HG03354 (cell line): ENCODE measurements around the gene TPD52L2.
"Not testable (repeated sequence)": the region's sequence is repeated elsewhere in the genome, so short reads cannot be mapped to it uniquely, and the experiment has no call there.

Source experiments
- ATAC-seq: cut with Tn5 transposase; IDR thresholded peaks from one replicate; pipeline ENCODE4 v1.9.1; 2021; ENCODE audit warnings: mild to moderate bottlenecking; ENCODE audit not compliant: unreplicated experiment, poor library complexity, severe bottlenecking

Gene TPD52L2

GRCh38 chr20:63834491-63834880, 30.6 kb upstream of the TPD52L2 start:
- no peak for ATAC-seq

- ATAC-seq, result no peak
Measured at GRCh38 chr20:63835021-63835858, 29.8 kb upstream of the TPD52L2 start.

GRCh38 chr20:63836458-63837344, 28.4 kb upstream of the TPD52L2 start:
- ATAC-seq, result no peak

GRCh38 chr20:63837479-63837878, 27.6 kb upstream of the TPD52L2 start:
- no peak for ATAC-seq

- ATAC-seq, result no peak
Measured at GRCh38 chr20:63839620-63840019, 25.4 kb upstream of the TPD52L2 start.

- ATAC-seq, result no peak
Measured at GRCh38 chr20:63840405-63840828, 24.7 kb upstream of the TPD52L2 start.

- ATAC-seq, result no peak
Measured at GRCh38 chr20:63842258-63842657, 22.8 kb upstream of the TPD52L2 start.

- ATAC-seq, result no peak
Measured at GRCh38 chr20:63843222-63843621, 21.8 kb upstream of the TPD52L2 start.

- no peak for ATAC-seq
Measured at GRCh38 chr20:63843778-63844177, 21.3 kb upstream of the TPD52L2 start.

GRCh38 chr20:63844511-63844991, 20.5 kb upstream of the TPD52L2 start:
- no peak for ATAC-seq

GRCh38 chr20:63846128-63846771, 18.8 kb upstream of the TPD52L2 start:
- no peak for ATAC-seq

GRCh38 chr20:63846888-63847236, 18.2 kb upstream of the TPD52L2 start:
- no peak for ATAC-seq

- no peak for ATAC-seq
Measured at GRCh38 chr20:63847237-63848002, 17.6 kb upstream of the TPD52L2 start.

- ATAC-seq, result no peak
Measured at GRCh38 chr20:63848003-63848911, 16.8 kb upstream of the TPD52L2 start.

GRCh38 chr20:63850689-63851547, 14.2 kb upstream of the TPD52L2 start:
- ATAC-seq, result peak; percentile 86

GRCh38 chr20:63851548-63851943, 13.5 kb upstream of the TPD52L2 start:
- ATAC-seq, result not testable (repeated sequence)

- ATAC-seq, result not testable (repeated sequence)
Measured at GRCh38 chr20:63853733-63854068, 11.4 kb upstream of the TPD52L2 start.
